HEK293 (cell line): ENCODE measurements around the gene RYR2.

ENCODE experiments used
- EGR2 ChIP-seq: fragments of 450-650 bp; formaldehyde crosslinking; IDR thresholded peaks from 2 replicates; pipeline ENCODE4 v1.5.1; 2016; ENCODE audit warnings: low read depth, missing biosample characterization, missing genetic modification characterization
- KLF1 ChIP-seq: fragments of 450-650 bp; formaldehyde crosslinking; IDR thresholded peaks from 2 replicates; pipeline ENCODE4 v1.5.1; 2016; ENCODE audit warnings: missing biosample characterization, missing genetic modification characterization
- KLF10 ChIP-seq: fragments of 450-650 bp; IDR thresholded peaks from 2 replicates; pipeline ENCODE4 v1.5.1; 2018; ENCODE audit warnings: missing biosample characterization, mild to moderate bottlenecking, missing genetic modification characterization
- PRDM2 ChIP-seq: fragments of 450-650 bp; formaldehyde crosslinking; IDR thresholded peaks from 2 replicates; pipeline ENCODE4 v1.5.1; 2016; ENCODE audit warnings: missing biosample characterization, missing genetic modification characterization, borderline replicate concordance
- REPIN1 ChIP-seq: fragments of 450-650 bp; formaldehyde crosslinking; IDR thresholded peaks from 2 replicates; pipeline ENCODE4 v1.5.1; 2017; ENCODE audit warnings: missing biosample characterization, missing genetic modification characterization, low read depth
- TCF7L2 ChIP-seq: IDR thresholded peaks from 2 replicates; pipeline ENCODE4 v1.6.1; 2011; ENCODE audit warnings: low read depth, mild to moderate bottlenecking, inconsistent platforms, low read length, moderate library complexity, borderline replicate concordance
- WT1 ChIP-seq: fragments of 450-650 bp; formaldehyde crosslinking; IDR thresholded peaks from 2 replicates; pipeline ENCODE4 v1.5.1; 2016; ENCODE audit warnings: missing biosample characterization, missing genetic modification characterization
- YY1 ChIP-seq: fragments of 450-650 bp; formaldehyde crosslinking; IDR thresholded peaks from 2 replicates; pipeline ENCODE4 v1.5.1; 2018; ENCODE audit warnings: missing biosample characterization, missing genetic modification characterization
- ZNF18 ChIP-seq: fragments of 450-650 bp; formaldehyde crosslinking; IDR thresholded peaks from 2 replicates; pipeline ENCODE4 v1.5.1; 2016; ENCODE audit warnings: missing biosample characterization, missing genetic modification characterization
- ZNF24 ChIP-seq: fragments of 450-650 bp; formaldehyde crosslinking; IDR thresholded peaks from 2 replicates; pipeline ENCODE4 v1.5.1; 2016; ENCODE audit warnings: missing biosample characterization, missing genetic modification characterization
- ZNF302 ChIP-seq: fragments of 450-650 bp; formaldehyde crosslinking; IDR thresholded peaks from 2 replicates; pipeline ENCODE4 v1.5.1; 2016; ENCODE audit warnings: missing biosample characterization, missing genetic modification characterization, low read depth
- ZNF366 ChIP-seq: fragments of 450-650 bp; formaldehyde crosslinking; conservative IDR thresholded peaks from 2 replicates; pipeline ENCODE4 v1.5.1; 2016; ENCODE audit warnings: missing biosample characterization, missing genetic modification characterization
- ZNF514 ChIP-seq: fragments of 450-650 bp; formaldehyde crosslinking; IDR thresholded peaks from 2 replicates; pipeline ENCODE4 v1.5.1; 2016; ENCODE audit warnings: missing biosample characterization, missing genetic modification characterization
- ZNF548 ChIP-seq: fragments of 450-650 bp; formaldehyde crosslinking; IDR thresholded peaks from 2 replicates; pipeline ENCODE4 v1.5.1; 2016; ENCODE audit warnings: missing biosample characterization, missing genetic modification characterization
- ZNF549 ChIP-seq: fragments of 450-650 bp; IDR thresholded peaks from 2 replicates; pipeline ENCODE4 v1.5.1; 2018; ENCODE audit warnings: missing biosample characterization, missing genetic modification characterization, mild to moderate bottlenecking, inconsistent platforms, moderate library complexity
- ZNF560 ChIP-seq: fragments of 450-650 bp; formaldehyde crosslinking; IDR thresholded peaks from 2 replicates; pipeline ENCODE4 v1.5.1; 2017; ENCODE audit warnings: missing biosample characterization, missing genetic modification characterization, borderline replicate concordance
- ZNF747 ChIP-seq: fragments of 450-650 bp; formaldehyde crosslinking; IDR thresholded peaks from 2 replicates; pipeline ENCODE4 v1.5.1; 2016; ENCODE audit warnings: missing biosample characterization, missing genetic modification characterization
- ZNF76 ChIP-seq: fragments of 450-650 bp; formaldehyde crosslinking; IDR thresholded peaks from 2 replicates; pipeline ENCODE4; 2016; ENCODE audit warnings: low read depth, missing biosample characterization, missing genetic modification characterization, borderline replicate concordance
- TF ChIP-seq, protein P1 (sequence below): fragments of 450-650 bp; formaldehyde crosslinking; IDR thresholded peaks from 2 replicates; pipeline ENCODE4 v1.5.1; 2016; ENCODE audit warnings: missing biosample characterization, missing genetic modification characterization, low read depth
- TF ChIP-seq, protein P2 (sequence below): fragments of 450-650 bp; formaldehyde crosslinking; IDR thresholded peaks from 2 replicates; pipeline ENCODE4 v1.5.1; 2016; ENCODE audit warnings: missing biosample characterization, missing genetic modification characterization
- TF ChIP-seq, protein P3 (sequence below): fragments of 450-650 bp; formaldehyde crosslinking; IDR thresholded peaks from 2 replicates; pipeline ENCODE4 v1.5.1; 2017; ENCODE audit warnings: missing biosample characterization, missing genetic modification characterization
- TF ChIP-seq, protein P4 (sequence below): fragments of 450-650 bp; formaldehyde crosslinking; IDR thresholded peaks from 2 replicates; pipeline ENCODE4 v1.5.1; 2017; ENCODE audit warnings: missing biosample characterization, missing genetic modification characterization

RYR2 gene

GRCh38 chr1:237873487-237874211, 831.7 kb downstream of the RYR2 start (continued):
- TF ChIP-seq ZNF18 (no peak), ZNF747 (no peak), PRDM2 (tag by site-specific recombination) (no peak), ZNF514 (no peak), KLF1 (no peak), ZNF560 (tag by site-specific recombination) (no peak), TCF7L2 (no peak; the same call in 1 of the 2 replicates), REPIN1 (tag by site-specific recombination) (no peak), ZNF548 (tag by site-specific recombination) (no peak), ZNF366 (tag by site-specific recombination) (peak; percentile 81), ZNF76 (tag by site-specific recombination) (no peak), ZNF24 (tag by site-specific recombination) (peak; percentile 74; the same call in 1 of the 2 replicates), YY1 (tag by site-specific recombination) (no peak), KLF10 (tag by site-specific recombination) (no peak), ZNF302 (tag by site-specific recombination) (no peak), WT1 (no peak), ZNF549 (tag by site-specific recombination) (no peak), EGR2 (tag by site-specific recombination) (no peak)
- TF ChIP-seq, protein P1, sequence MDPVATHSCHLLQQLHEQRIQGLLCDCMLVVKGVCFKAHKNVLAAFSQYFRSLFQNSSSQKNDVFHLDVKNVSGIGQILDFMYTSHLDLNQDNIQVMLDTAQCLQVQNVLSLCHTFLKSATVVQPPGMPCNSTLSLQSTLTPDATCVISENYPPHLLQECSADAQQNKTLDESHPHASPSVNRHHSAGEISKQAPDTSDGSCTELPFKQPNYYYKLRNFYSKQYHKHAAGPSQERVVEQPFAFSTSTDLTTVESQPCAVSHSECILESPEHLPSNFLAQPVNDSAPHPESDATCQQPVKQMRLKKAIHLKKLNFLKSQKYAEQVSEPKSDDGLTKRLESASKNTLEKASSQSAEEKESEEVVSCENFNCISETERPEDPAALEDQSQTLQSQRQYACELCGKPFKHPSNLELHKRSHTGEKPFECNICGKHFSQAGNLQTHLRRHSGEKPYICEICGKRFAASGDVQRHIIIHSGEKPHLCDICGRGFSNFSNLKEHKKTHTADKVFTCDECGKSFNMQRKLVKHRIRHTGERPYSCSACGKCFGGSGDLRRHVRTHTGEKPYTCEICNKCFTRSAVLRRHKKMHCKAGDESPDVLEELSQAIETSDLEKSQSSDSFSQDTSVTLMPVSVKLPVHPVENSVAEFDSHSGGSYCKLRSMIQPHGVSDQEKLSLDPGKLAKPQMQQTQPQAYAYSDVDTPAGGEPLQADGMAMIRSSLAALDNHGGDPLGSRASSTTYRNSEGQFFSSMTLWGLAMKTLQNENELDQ (tag by site-specific recombination), result no peak
- TF ChIP-seq, protein P2, sequence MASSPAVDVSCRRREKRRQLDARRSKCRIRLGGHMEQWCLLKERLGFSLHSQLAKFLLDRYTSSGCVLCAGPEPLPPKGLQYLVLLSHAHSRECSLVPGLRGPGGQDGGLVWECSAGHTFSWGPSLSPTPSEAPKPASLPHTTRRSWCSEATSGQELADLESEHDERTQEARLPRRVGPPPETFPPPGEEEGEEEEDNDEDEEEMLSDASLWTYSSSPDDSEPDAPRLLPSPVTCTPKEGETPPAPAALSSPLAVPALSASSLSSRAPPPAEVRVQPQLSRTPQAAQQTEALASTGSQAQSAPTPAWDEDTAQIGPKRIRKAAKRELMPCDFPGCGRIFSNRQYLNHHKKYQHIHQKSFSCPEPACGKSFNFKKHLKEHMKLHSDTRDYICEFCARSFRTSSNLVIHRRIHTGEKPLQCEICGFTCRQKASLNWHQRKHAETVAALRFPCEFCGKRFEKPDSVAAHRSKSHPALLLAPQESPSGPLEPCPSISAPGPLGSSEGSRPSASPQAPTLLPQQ, result no peak
- TF ChIP-seq, protein P3, sequence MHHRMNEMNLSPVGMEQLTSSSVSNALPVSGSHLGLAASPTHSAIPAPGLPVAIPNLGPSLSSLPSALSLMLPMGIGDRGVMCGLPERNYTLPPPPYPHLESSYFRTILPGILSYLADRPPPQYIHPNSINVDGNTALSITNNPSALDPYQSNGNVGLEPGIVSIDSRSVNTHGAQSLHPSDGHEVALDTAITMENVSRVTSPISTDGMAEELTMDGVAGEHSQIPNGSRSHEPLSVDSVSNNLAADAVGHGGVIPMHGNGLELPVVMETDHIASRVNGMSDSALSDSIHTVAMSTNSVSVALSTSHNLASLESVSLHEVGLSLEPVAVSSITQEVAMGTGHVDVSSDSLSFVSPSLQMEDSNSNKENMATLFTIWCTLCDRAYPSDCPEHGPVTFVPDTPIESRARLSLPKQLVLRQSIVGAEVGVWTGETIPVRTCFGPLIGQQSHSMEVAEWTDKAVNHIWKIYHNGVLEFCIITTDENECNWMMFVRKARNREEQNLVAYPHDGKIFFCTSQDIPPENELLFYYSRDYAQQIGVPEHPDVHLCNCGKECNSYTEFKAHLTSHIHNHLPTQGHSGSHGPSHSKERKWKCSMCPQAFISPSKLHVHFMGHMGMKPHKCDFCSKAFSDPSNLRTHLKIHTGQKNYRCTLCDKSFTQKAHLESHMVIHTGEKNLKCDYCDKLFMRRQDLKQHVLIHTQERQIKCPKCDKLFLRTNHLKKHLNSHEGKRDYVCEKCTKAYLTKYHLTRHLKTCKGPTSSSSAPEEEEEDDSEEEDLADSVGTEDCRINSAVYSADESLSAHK (tag by site-specific recombination), result no peak
- TF ChIP-seq, protein P4, sequence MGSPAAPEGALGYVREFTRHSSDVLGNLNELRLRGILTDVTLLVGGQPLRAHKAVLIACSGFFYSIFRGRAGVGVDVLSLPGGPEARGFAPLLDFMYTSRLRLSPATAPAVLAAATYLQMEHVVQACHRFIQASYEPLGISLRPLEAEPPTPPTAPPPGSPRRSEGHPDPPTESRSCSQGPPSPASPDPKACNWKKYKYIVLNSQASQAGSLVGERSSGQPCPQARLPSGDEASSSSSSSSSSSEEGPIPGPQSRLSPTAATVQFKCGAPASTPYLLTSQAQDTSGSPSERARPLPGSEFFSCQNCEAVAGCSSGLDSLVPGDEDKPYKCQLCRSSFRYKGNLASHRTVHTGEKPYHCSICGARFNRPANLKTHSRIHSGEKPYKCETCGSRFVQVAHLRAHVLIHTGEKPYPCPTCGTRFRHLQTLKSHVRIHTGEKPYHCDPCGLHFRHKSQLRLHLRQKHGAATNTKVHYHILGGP, result no peak
